ENCODE results near the gene SLC39A11.

GRCh38 chr17:72599891-72600290 lies 492.6 kb downstream of the SLC39A11 start:
- TF ChIP-seq POLR2A (IDR thresholded peaks at IDR 0.05; ENCODE audit: low read depth, low read length) (no peak), POU2F2 (IDR thresholded peaks at IDR 0.05; ENCODE audit: low read depth, low read length) (no peak), POLR2AphosphoS5 (IDR thresholded peaks at IDR 0.05; ENCODE audit: low read depth, low read length) (no peak), TAF1 (IDR thresholded peaks at IDR 0.05; ENCODE audit: low read depth, low read length) (no peak), PAX5 (IDR thresholded peaks at IDR 0.05; ENCODE audit: insufficient read depth, low read length, severe bottlenecking) (no peak), SPI1 (IDR thresholded peaks at IDR 0.05; ENCODE audit: low read depth, low read length) (no peak)

Measured in GM12891 (cell line).